Neural cell (in vitro differentiated cells): Measurements from ENCODE around the gene AVPR1B.

ENCODE experiments used
- EP300 ChIP-seq: fragments of 450-650 bp; conservative IDR thresholded peaks from 2 replicates; pipeline ENCODE4 v1.6.1; 2014; ENCODE audit warnings: antibody characterized with exemption, mild to moderate bottlenecking, moderate library complexity; ENCODE audit not compliant: poor library complexity, severe bottlenecking
- EZH2 ChIP-seq: fragments of 200-600, 300-800 bp; shearing (Covaris generic), sonication (generic); IDR thresholded peaks from 2 replicates; pipeline ENCODE4 v1.6.1; 2014; ENCODE audit warnings: antibody characterized with exemption, low read length, borderline replicate concordance, mild to moderate bottlenecking; ENCODE audit not compliant: insufficient read depth, poor library complexity, severe bottlenecking
- POLR2AphosphoS5 ChIP-seq: IDR thresholded peaks from 2 replicates; pipeline ENCODE4 v1.6.1; 2012
- TAF1 ChIP-seq: IDR thresholded peaks from 2 replicates; pipeline ENCODE4 v1.6.1; 2012; ENCODE audit warnings: low read depth
- TF ChIP-seq, protein P1 (sequence below): fragments of 450-650 bp; IDR thresholded peaks from 2 replicates; pipeline ENCODE4 v1.5.1; 2014; ENCODE audit warnings: antibody characterized with exemption, mild to moderate bottlenecking, moderate library complexity; ENCODE audit not compliant: poor library complexity, severe bottlenecking

- TF ChIP-seq, protein P1, sequence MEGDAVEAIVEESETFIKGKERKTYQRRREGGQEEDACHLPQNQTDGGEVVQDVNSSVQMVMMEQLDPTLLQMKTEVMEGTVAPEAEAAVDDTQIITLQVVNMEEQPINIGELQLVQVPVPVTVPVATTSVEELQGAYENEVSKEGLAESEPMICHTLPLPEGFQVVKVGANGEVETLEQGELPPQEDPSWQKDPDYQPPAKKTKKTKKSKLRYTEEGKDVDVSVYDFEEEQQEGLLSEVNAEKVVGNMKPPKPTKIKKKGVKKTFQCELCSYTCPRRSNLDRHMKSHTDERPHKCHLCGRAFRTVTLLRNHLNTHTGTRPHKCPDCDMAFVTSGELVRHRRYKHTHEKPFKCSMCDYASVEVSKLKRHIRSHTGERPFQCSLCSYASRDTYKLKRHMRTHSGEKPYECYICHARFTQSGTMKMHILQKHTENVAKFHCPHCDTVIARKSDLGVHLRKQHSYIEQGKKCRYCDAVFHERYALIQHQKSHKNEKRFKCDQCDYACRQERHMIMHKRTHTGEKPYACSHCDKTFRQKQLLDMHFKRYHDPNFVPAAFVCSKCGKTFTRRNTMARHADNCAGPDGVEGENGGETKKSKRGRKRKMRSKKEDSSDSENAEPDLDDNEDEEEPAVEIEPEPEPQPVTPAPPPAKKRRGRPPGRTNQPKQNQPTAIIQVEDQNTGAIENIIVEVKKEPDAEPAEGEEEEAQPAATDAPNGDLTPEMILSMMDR: no peak
- no peak for TF ChIP-seq POLR2AphosphoS5
- no peak for TF ChIP-seq EZH2
- no peak for TF ChIP-seq EP300
- TF ChIP-seq TAF1: no peak
Measured at GRCh38 chr1:206105464-206105995, 11.7 kb downstream of the AVPR1B start.
